ENCODE results near the gene JUNB.

DNA sequence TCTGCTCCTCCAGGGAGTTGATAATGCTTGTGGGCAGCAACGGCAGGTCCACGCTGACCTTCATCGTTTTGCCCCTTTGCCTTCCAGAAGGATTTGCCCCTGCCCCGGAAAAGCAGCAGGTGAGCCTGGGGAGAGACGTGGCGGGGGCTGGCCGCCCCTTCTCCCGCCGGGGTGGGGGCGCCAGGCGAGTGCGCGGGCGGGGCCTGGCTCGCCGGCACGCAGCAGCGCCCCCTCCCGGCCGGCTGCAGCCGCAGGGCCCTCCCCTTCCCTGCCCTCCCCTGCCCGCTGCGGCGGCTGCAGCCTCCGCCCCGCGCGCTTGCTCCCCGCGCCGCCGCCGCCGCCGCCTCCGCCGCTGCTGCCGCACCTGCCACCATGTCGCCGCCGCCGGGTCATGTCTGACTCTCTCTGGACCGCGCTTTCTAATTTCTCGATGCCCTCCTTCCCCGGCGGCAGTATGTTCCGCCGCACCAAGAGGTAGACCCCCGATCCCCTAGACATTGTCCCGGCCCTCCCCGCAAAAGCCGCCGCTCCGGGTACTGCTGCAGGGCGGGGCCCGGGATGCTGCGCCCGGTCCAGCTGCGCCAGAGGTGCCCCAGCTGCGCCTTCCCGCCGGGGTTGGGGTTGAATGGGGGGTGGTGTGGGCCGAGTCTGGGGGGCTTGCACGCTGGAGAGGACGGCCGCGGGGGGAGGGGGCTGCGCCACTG lies 47.0 kb downstream of the JUNB start, which contains the start of gene MAST1:
- TF ChIP-seq, protein P1, sequence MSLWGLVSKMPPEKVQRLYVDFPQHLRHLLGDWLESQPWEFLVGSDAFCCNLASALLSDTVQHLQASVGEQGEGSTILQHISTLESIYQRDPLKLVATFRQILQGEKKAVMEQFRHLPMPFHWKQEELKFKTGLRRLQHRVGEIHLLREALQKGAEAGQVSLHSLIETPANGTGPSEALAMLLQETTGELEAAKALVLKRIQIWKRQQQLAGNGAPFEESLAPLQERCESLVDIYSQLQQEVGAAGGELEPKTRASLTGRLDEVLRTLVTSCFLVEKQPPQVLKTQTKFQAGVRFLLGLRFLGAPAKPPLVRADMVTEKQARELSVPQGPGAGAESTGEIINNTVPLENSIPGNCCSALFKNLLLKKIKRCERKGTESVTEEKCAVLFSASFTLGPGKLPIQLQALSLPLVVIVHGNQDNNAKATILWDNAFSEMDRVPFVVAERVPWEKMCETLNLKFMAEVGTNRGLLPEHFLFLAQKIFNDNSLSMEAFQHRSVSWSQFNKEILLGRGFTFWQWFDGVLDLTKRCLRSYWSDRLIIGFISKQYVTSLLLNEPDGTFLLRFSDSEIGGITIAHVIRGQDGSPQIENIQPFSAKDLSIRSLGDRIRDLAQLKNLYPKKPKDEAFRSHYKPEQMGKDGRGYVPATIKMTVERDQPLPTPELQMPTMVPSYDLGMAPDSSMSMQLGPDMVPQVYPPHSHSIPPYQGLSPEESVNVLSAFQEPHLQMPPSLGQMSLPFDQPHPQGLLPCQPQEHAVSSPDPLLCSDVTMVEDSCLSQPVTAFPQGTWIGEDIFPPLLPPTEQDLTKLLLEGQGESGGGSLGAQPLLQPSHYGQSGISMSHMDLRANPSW (CRISPR knock-in tag; conservative IDR thresholded peaks at IDR 0.05; ENCODE audit: low read depth), result no peak
- TF ChIP-seq, protein P2, sequence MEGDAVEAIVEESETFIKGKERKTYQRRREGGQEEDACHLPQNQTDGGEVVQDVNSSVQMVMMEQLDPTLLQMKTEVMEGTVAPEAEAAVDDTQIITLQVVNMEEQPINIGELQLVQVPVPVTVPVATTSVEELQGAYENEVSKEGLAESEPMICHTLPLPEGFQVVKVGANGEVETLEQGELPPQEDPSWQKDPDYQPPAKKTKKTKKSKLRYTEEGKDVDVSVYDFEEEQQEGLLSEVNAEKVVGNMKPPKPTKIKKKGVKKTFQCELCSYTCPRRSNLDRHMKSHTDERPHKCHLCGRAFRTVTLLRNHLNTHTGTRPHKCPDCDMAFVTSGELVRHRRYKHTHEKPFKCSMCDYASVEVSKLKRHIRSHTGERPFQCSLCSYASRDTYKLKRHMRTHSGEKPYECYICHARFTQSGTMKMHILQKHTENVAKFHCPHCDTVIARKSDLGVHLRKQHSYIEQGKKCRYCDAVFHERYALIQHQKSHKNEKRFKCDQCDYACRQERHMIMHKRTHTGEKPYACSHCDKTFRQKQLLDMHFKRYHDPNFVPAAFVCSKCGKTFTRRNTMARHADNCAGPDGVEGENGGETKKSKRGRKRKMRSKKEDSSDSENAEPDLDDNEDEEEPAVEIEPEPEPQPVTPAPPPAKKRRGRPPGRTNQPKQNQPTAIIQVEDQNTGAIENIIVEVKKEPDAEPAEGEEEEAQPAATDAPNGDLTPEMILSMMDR (IDR thresholded peaks at IDR 0.05), result peak; percentile 72; the same call in 1 of the 2 replicates
- TF ChIP-seq, protein P3, sequence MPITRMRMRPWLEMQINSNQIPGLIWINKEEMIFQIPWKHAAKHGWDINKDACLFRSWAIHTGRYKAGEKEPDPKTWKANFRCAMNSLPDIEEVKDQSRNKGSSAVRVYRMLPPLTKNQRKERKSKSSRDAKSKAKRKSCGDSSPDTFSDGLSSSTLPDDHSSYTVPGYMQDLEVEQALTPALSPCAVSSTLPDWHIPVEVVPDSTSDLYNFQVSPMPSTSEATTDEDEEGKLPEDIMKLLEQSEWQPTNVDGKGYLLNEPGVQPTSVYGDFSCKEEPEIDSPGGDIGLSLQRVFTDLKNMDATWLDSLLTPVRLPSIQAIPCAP (CRISPR knock-in tag; IDR thresholded peaks at IDR 0.05), result no peak
- TF ChIP-seq, protein P4, sequence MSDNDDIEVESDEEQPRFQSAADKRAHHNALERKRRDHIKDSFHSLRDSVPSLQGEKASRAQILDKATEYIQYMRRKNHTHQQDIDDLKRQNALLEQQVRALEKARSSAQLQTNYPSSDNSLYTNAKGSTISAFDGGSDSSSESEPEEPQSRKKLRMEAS (CRISPR knock-in tag; IDR thresholded peaks at IDR 0.05), result no peak
- TF ChIP-seq, protein P5, sequence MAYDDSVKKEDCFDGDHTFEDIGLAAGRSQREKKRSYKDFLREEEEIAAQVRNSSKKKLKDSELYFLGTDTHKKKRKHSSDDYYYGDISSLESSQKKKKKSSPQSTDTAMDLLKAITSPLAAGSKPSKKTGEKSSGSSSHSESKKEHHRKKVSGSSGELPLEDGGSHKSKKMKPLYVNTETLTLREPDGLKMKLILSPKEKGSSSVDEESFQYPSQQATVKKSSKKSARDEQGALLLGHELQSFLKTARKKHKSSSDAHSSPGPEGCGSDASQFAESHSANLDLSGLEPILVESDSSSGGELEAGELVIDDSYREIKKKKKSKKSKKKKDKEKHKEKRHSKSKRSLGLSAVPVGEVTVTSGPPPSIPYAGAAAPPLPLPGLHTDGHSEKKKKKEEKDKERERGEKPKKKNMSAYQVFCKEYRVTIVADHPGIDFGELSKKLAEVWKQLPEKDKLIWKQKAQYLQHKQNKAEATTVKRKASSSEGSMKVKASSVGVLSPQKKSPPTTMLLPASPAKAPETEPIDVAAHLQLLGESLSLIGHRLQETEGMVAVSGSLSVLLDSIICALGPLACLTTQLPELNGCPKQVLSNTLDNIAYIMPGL (CRISPR knock-in tag; IDR thresholded peaks at IDR 0.05), result 0 out of 2 replicates have a peak, but pooled peaks have one; percentile 52
- TF ChIP-seq ESRRA (CRISPR knock-in tag; IDR thresholded peaks at IDR 0.05; ENCODE audit: borderline replicate concordance), result no peak
- TF ChIP-seq NR2C2 (CRISPR knock-in tag; IDR thresholded peaks at IDR 0.05), result no peak
- TF ChIP-seq, protein P6, sequence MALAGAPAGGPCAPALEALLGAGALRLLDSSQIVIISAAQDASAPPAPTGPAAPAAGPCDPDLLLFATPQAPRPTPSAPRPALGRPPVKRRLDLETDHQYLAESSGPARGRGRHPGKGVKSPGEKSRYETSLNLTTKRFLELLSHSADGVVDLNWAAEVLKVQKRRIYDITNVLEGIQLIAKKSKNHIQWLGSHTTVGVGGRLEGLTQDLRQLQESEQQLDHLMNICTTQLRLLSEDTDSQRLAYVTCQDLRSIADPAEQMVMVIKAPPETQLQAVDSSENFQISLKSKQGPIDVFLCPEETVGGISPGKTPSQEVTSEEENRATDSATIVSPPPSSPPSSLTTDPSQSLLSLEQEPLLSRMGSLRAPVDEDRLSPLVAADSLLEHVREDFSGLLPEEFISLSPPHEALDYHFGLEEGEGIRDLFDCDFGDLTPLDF (CRISPR knock-in tag; IDR thresholded peaks at IDR 0.05), result no peak

Measured in WTC11 (cell line).